NCI-H226 (cell line): ENCODE data around the gene SECISBP2L.
"Not testable (repeated sequence)": the region's sequence is repeated elsewhere in the genome, so short reads cannot be mapped to it uniquely, and the experiment has no call there.

Experiments
- DNase-seq: peaks from one replicate; pipeline ENCODE4 v3.0.0-alpha.2; 2015

The SECISBP2L gene

DNA sequence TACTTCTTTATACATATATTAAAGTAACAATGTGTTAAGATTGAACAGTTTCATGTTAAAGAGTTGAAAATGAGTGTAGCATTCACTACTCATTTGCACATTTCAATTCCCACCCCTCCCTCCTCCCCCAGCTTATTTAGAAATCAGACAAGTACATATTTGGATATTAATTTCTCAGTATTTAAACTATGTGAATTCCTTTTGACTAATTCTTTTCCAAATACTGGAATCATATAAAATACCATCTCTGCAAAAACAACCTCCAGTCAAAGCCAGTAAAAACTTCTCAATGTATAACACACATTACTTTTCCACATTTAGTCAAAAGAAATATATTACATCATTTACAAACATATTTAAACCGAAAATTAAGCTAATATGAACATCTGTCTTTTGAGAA is 57.1 kb downstream of the SECISBP2L start:
- no peak for DNase-seq

DNA sequence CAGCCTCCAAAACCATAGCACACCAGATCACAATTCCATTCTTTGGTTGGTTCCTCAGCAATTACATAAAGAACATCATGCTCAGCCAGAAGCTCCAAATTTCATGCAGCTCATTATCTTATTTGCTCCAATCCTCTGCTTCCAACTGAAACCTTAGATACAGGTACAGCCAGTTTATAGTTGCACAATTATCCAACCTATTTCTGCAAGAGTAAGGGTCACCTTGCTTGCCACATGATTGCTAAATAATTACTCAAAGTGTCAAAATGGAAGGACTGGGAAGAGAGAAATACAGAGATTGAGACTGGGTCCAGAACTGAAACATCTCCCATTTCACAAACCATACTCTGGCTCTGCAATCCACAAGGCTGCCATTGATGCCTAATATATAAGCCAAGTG is 59.1 kb downstream of the SECISBP2L start:
- DNase-seq = no peak

DNA sequence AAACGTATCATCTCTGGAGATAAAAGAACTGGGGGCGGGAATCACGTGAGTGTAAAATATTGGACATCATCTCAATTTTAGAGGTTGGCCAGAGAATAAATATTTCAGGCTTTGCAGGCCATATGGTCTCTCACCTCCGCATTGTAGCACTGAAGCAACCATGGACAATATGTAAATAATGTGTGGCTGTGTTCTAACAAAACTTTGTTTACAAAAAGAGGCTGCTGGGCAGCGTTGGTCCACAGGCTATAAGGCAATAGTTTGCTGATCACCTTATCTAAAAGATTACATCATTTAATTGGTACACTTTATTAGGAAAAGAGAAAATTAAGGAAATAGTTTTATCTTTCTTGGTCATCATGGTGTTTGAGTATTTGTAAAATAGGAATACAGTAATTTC is 60.0 kb downstream of the SECISBP2L start:
- DNase-seq = no peak

DNA sequence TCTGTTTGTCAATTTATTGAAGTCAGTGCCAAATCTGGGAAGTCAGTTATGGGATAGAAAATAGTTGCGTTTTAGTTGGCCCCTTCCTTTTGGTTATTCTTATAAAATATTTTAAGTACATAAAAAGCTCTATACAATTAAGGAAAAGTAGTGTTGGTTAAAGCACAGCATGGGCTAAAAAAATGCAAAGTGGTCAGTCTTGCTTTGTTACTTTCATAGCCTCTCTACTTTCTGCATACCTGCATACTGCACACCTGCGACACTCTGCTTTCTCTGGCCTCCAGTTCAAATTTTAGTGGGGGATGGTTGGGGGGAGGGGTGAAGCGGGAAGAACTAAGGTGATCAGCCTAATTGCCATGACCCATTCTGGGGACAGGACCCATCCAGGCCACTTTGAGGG is 60.7 kb downstream of the SECISBP2L start:
- no peak for DNase-seq

DNA sequence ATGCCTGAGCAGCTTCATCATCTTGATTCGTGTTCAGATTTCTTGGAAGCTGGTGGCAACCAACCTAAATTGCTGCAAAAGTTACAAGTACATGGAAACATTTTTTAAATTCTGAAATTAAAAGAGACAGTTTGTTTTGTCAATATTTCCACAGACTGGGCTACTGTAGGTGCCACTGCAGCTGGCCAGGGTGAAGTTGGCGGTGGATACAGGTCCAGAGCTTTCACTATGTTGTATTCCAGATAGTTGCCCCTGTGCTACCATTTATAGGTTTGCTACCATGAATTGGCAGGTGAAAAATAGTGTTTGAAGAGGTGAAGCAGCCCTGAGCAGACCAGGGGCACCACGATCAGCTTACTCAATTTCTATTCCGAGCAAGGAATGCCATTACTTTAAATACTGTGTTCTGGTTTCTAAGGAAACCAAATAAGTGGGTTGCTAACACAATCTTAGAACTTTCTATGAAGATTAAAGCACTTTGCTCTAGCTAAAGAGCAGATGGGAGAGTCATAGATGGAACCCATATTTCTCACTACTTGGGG is 61.4 kb downstream of the SECISBP2L start:
- DNase-seq = no peak

- no peak for DNase-seq
These were observed 62.1 kb downstream of the SECISBP2L start for GRCh38 chr15:48984021-48984710.

DNA sequence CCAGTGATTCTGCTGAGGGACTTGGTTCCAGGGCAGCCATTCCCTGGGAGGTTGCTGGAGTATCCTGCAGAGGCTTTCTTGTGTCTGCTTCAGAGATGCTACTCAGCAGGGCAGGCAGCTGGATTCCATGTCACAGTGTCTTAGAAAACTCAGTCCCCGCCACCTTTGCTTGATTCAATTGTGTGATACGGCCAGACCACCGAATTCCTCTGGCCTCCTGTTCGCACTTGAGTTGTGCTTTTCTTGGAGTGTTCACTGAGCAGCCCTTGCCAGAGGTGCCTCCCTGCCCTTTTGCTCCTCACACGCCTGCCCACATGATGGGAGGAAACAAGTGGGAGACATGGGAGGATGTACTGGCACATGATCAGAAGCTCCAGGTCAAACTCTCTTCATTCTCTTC is 62.9 kb downstream of the SECISBP2L start:
- no peak for DNase-seq

GRCh38 chr15:48981941-48982340 is 64.3 kb downstream of the SECISBP2L start:
- DNase-seq = no peak

- DNase-seq = no peak
These were observed 67.6 kb downstream of the SECISBP2L start for GRCh38 chr15:48978638-48979037.

- DNase-seq = no peak
These were observed 69.7 kb downstream of the SECISBP2L start for GRCh38 chr15:48976444-48977088.

- DNase-seq = peak; percentile 73
These were observed 70.5 kb downstream of the SECISBP2L start for GRCh38 chr15:48975472-48976419.

DNA sequence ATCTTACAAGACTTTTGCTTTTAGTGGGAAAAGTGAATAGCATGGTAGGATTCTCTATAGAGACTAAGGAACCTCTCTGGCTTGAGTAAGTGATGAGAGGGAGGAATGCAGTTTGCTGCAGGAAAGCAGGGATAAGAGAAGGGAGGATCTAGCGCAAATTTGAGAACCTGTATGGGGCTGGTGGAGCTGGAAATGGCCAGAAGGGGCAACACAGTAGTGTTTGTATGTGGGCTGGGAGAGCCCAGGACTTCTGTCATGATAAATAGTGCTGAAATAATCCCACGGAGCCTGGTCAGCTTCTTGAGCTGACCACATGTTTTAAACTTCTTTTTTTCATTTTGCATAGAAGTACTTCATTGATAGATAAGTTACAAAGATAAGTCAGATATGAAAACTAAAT is 71.4 kb downstream of the SECISBP2L start:
- DNase-seq = no peak

- DNase-seq = no peak
These were observed 73.3 kb downstream of the SECISBP2L start for GRCh38 chr15:48972750-48973503.

DNA sequence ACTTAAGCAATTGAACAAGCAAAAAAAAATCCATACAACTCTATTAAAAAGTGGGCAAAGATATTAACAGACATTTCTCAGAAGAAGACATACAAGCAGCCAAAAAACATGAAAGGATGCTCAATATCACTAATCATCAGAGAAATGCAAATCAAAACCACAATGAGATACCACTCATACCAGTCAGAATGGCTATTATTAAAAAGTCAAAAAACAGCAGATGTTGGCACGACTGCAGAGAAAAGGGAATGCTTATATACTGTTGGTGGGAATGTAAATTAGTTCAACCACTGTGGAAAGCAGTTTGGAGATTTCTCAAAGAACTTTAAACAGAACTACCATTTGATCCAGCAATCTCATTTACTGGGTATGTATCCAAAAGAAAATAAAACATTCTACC is 75.3 kb downstream of the SECISBP2L start:
- DNase-seq = not testable (repeated sequence)

- DNase-seq = no peak
These were observed 78.2 kb downstream of the SECISBP2L start for GRCh38 chr15:48968066-48968465.

DNA sequence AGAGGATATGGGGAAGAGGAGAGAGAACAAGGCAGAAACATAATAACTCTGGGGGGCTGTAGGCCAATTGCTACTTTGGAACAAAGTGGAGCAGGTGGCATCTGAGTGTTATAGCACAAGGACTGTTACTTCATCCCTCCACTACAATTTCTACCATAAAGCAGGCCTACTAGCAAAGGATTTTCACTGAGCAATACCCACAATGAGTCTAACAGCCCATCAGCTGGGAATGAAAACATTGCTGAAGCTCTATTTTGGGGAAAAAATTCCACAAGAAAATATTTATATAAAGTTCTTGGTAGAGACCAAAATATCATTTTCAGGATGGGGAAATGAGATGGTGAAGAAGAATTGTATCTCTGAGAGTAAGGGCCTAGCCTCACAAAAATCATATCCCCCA is 78.9 kb downstream of the SECISBP2L start:
- no peak for DNase-seq

DNA sequence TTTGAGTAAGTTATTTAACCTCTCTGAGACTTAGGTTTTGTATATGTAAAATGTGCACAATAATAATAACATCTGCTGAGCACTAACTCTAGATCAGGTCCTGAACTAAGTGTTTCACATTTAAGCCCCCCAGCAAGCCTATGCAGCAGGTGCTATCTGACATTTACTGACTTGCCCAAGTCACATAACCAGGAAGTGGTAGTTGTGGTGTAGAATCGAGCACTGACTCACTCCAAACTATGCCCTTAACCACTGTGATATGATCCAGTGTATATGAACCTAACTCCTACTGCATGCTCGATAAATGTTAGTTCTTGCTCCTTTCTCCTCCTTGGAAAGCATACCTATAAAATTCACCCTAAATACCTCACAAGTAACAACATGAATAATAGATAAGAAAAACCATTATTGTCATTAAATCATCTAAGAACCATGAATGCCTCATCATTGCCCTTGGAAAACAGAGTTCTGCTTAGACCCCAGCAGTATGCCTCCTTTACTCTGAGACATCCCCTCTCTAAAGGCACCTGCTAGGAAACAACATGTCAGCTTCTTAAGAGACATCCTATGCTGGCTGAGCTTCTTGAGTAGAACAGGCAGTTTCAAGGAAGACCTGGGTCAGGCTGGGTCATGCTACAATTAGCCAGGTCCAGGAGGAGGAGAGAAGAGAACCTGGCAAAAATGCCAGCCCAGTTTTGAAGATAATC is 79.5 kb downstream of the SECISBP2L start:
- peak; percentile 66 for DNase-seq

DNA sequence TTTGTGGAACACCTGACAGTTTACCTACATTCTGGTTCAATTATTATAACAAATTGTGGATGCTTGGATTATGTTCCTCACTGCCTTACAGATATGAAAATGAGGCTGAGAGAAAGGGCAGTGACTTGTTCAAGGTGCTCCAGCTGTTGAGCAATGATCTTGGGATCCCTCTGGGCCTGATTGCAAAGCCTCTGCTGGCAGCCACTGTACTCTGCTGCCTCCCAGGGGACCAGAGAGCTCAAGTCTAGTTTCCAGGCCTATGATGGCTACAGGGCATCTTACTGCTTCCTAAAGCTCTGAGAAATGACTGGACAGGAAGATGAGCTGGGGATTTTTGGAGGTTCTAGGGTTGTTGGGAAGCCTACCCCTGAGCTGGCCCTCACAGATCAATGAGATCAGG is 80.3 kb downstream of the SECISBP2L start:
- peak; percentile 81 for DNase-seq

DNA sequence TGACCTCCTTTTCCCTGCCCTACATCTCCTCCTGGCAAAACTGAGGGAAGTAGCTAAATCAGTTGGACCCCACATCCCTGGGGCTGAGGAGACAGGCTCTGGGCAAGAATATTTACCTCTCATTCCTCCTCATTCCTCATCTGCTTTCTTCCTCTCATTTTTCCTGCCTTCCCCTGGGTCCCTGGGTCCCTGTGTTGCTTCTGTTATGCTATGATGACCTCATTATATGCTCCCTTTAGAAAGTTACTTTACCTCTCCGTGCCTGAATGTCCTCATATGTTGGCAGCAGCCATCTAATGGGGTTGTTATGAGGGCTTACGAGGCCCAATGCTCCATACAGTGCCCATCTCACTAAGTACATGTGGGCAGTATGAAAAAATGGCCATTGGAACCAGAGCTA is 81.3 kb downstream of the SECISBP2L start:
- DNase-seq = no peak

GRCh38 chr15:48963524-48964113 is 82.6 kb downstream of the SECISBP2L start, which contains the start of gene SHC4:
Gene SHC4 (minus strand): TSS chr15:48963919. CDS start chr15:48963015, 904 bp downstream.
- DNase-seq = peak; percentile 76
